HepG2 (cell line): ENCODE data around the gene SMAD3. TPM values are rescaled to one million over a fixed set of nuclear protein-coding genes. Genes with fewer than 3 reads are reported as not detected.
A peak's percentile ranks its signal among the peaks of the same experiment; 100 is the strongest.

Experiments used
- CCDC6 ChIP-seq: sonication (generic); formaldehyde crosslinking; IDR thresholded peaks from 2 replicates; pipeline ENCODE4 v1.8.1; 2022; ENCODE audit warnings: mild to moderate bottlenecking, missing genetic modification reagents, moderate library complexity
- FOSL2 ChIP-seq: sonication (generic); formaldehyde crosslinking; IDR thresholded peaks from 2 replicates; pipeline ENCODE4 v1.4.0; 2020; ENCODE audit warnings: missing genetic modification reagents
- FOXA1 ChIP-seq, 2 experiments: fragments of 450-650 bp in 1 of 2; sonication (generic) in 1 of 2; formaldehyde crosslinking in 1 of 2; IDR thresholded peaks; 2 replicates each; pipeline versions ENCODE4 v1.4.0 to v1.6.1; 2016 to 2020; ENCODE audit warnings: missing genetic modification reagents in 1 of 2
- FOXK2 ChIP-seq: fragments of 450-650 bp; IDR thresholded peaks from 2 replicates; pipeline ENCODE4 v1.6.1; 2016
- HOXA3 ChIP-seq: sonication (generic); formaldehyde crosslinking; IDR thresholded peaks from 2 replicates; pipeline ENCODE4 v1.5.0; 2020; ENCODE audit warnings: missing genetic modification reagents
- MAFF ChIP-seq: IDR thresholded peaks from 2 replicates; pipeline ENCODE4 v1.6.1; 2011; ENCODE audit warnings: low read depth, low read length, improper control_type of control experiment
- MEIS1 ChIP-seq: sonication (generic); formaldehyde crosslinking; IDR thresholded peaks from 2 replicates; pipeline ENCODE4 v1.9.0; 2021; ENCODE audit warnings: mild to moderate bottlenecking, missing genetic modification reagents, moderate library complexity, borderline replicate concordance
- PBX3 ChIP-seq: sonication (generic); formaldehyde crosslinking; IDR thresholded peaks from 2 replicates; pipeline ENCODE4 v1.8.1; 2023; ENCODE audit warnings: missing genetic modification reagents, inconsistent platforms, borderline replicate concordance
- PRDM15 ChIP-seq: sonication (generic); formaldehyde crosslinking; IDR thresholded peaks from 2 replicates; pipeline ENCODE4 v1.4.0; 2020; ENCODE audit warnings: missing genetic modification reagents
- RARA ChIP-seq: IDR thresholded peaks from 2 replicates; pipeline ENCODE4 v1.6.1; 2016; ENCODE audit warnings: missing genetic modification reagents, missing compliant biosample characterization
- SP1 ChIP-seq, 2 experiments: fragments of 450-650 bp in 1 of 2; sonication (generic) in 1 of 2; formaldehyde crosslinking in 1 of 2; IDR thresholded peaks; 2 replicates each; pipeline versions ENCODE4 v1.4.0 to v1.6.1; 2016 to 2020; ENCODE audit warnings: missing genetic modification reagents in 1 of 2
- TBX2 ChIP-seq: sonication (generic); formaldehyde crosslinking; IDR thresholded peaks from 2 replicates; pipeline ENCODE4 v1.5.0; 2020; ENCODE audit warnings: missing genetic modification reagents, mild to moderate bottlenecking, borderline replicate concordance
- THRA ChIP-seq: sonication (generic); formaldehyde crosslinking; IDR thresholded peaks from 2 replicates; pipeline ENCODE4 v1.4.0; 2020; ENCODE audit warnings: missing genetic modification reagents, borderline replicate concordance
- ZBTB25 ChIP-seq: IDR thresholded peaks from 2 replicates; pipeline ENCODE4 v1.6.1; 2018; ENCODE audit warnings: missing genetic modification reagents
- ZNF331 ChIP-seq: sonication (generic); formaldehyde crosslinking; IDR thresholded peaks from 2 replicates; pipeline ENCODE4 v1.4.0; 2020; ENCODE audit warnings: missing genetic modification reagents
- ZZZ3 ChIP-seq: sonication (generic); formaldehyde crosslinking; IDR thresholded peaks from 2 replicates; pipeline ENCODE4 v1.4.0; 2020; ENCODE audit warnings: missing genetic modification reagents, mild to moderate bottlenecking, borderline replicate concordance
- polyA plus RNA-seq, 8 experiments: library from polyadenylated mRNA; depleted of rRNA in 3 of 8; stranded (reverse) in 7 of 8; unstranded in 1 of 8; fragments of >200 nt; fragmentation: Illumina TruSeq in 4 of 8; extraction: Trizol in 4 of 8; gene quantifications; 2 replicates each; pipeline versions ENCODE4 v1.2.1 to v1.2.3, GENCODE V29; 2011 to 2016; ENCODE audit warnings: low read depth in 4 of 8, missing spikeins in 1 of 8, mixed read lengths in 1 of 8; ENCODE audit not compliant: insufficient read depth in 1 of 8
- total RNA-seq, 5 experiments: library from RNA; depleted of rRNA; stranded (reverse); fragments of >200 nt; fragmentation: Illumina TruSeq; extraction: Trizol; gene quantifications; 2 replicates each; pipeline ENCODE4 v1.2.3, GENCODE V29; 2016; ENCODE audit warnings: low read depth in 1 of 5
- TF ChIP-seq, protein P1 (sequence below): sonication (generic); formaldehyde crosslinking; conservative IDR thresholded peaks from 2 replicates; pipeline ENCODE4 v1.4.0; 2020; ENCODE audit warnings: mild to moderate bottlenecking, missing genetic modification reagents, moderate library complexity

SMAD3 gene
- total and polyA plus RNA-seq, 2 of the 13 experiments (the other 11 are each of a cell fraction or from before 2014, with no cell fraction given), result 8.6 to 56.3 TPM

DNA sequence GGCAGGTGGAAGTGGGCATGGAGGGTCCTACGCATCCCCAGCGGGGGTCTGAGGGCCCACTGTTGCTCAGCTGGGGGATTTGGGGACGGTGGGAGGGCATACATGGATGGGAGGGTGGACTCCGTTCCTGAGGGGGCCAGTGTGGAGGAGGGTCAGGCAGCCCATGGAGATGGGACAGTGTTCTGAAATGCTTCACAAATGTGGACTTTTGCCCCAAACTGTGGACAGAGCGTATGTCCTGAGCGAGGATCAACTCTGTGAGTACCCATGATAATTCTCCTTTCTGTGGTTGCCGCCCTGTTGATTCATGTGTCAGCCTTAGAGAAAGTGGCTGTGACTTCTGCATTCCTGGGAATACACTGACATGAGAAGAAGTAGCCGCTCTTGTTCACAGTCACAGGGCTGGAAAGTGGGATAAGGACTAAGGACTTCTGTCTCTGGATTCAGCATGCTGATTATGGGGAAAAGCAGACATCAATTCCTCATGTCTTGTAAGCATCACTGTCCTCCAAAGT is 33.4 kb downstream of the SMAD3 start (continued):
- TF ChIP-seq TBX2 (CRISPR knock-in tag) (peak; percentile 36; the same call in 1 of the 2 replicates), RARA (CRISPR knock-in tag) (peak; percentile 69), ZNF331 (CRISPR knock-in tag) (0 out of 2 replicates have a peak, but pooled peaks have one; percentile 24), PBX3 (CRISPR knock-in tag) (no peak), MEIS1 (CRISPR knock-in tag) (no peak), PRDM15 (CRISPR knock-in tag) (no peak), ZBTB25 (CRISPR knock-in tag) (no peak), FOXK2 (no peak), CCDC6 (CRISPR knock-in tag) (0 out of 2 replicates have a peak, but pooled peaks have one; percentile 35), ZZZ3 (CRISPR knock-in tag) (no peak), THRA (CRISPR knock-in tag) (peak; percentile 39; the same call in 1 of the 2 replicates), FOXA1 (IDR thresholded peaks at IDR 0.05) (no peak), FOXA1 (CRISPR knock-in tag; IDR thresholded peaks at IDR 0.05) (peak; percentile 59), SP1 (IDR thresholded peaks at IDR 0.05) (no peak), SP1 (CRISPR knock-in tag; IDR thresholded peaks at IDR 0.05) (no peak), MAFF (no peak), HOXA3 (CRISPR knock-in tag) (peak; percentile 41; the same call in 1 of the 2 replicates), FOSL2 (CRISPR knock-in tag) (peak; percentile 71)
- TF ChIP-seq, protein P1, sequence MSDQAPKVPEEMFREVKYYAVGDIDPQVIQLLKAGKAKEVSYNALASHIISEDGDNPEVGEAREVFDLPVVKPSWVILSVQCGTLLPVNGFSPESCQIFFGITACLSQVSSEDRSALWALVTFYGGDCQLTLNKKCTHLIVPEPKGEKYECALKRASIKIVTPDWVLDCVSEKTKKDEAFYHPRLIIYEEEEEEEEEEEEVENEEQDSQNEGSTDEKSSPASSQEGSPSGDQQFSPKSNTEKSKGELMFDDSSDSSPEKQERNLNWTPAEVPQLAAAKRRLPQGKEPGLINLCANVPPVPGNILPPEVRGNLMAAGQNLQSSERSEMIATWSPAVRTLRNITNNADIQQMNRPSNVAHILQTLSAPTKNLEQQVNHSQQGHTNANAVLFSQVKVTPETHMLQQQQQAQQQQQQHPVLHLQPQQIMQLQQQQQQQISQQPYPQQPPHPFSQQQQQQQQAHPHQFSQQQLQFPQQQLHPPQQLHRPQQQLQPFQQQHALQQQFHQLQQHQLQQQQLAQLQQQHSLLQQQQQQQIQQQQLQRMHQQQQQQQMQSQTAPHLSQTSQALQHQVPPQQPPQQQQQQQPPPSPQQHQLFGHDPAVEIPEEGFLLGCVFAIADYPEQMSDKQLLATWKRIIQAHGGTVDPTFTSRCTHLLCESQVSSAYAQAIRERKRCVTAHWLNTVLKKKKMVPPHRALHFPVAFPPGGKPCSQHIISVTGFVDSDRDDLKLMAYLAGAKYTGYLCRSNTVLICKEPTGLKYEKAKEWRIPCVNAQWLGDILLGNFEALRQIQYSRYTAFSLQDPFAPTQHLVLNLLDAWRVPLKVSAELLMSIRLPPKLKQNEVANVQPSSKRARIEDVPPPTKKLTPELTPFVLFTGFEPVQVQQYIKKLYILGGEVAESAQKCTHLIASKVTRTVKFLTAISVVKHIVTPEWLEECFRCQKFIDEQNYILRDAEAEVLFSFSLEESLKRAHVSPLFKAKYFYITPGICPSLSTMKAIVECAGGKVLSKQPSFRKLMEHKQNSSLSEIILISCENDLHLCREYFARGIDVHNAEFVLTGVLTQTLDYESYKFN, result peak; percentile 68
